Bronchial epithelial cell (primary cell): ENCODE data around the gene KRTAP4-3. TPM values are rescaled to one million over a fixed set of nuclear protein-coding genes. Genes with fewer than 3 reads are reported as not detected.
"Not testable (repeated sequence)": the region's sequence is repeated elsewhere in the genome, so short reads cannot be mapped to it uniquely, and the experiment has no call there.

Experiments
- DNase-seq: peaks from one replicate; pipeline ENCODE4 v3.0.0-alpha.2; 2010; ENCODE audit warnings: low read depth
- FAIRE-seq: peaks from 2 replicates; lab custom pipeline; 2011; peaks lifted over from hg19 to GRCh38; lab: Jason Lieb, UNC
- H3K27me3 ChIP-seq: 2 replicates; pipeline ENCODE4 v1.5.1; 2011; ENCODE audit warnings: low read length; ENCODE audit not compliant: control insufficient read depth, insufficient read depth
- H3K36me3 ChIP-seq: 2 replicates; pipeline ENCODE4 v1.5.1; 2011; ENCODE audit warnings: low read length; ENCODE audit not compliant: control insufficient read depth, insufficient read depth
- H3K4me3 ChIP-seq: 2 replicates; pipeline ENCODE4 v1.5.1; 2011; ENCODE audit warnings: mild to moderate bottlenecking, low read depth, low read length, control low read depth
- total RNA-seq: library from RNA; depleted of rRNA; stranded (reverse); fragments of >200 nt; gene quantifications from 2 replicates; pipeline ENCODE4 v1.2.1, GENCODE V29; 2014
- TF ChIP-seq, protein P1 (sequence below): IDR thresholded peaks from 2 replicates; pipeline ENCODE4 v1.5.1; 2011; ENCODE audit warnings: mild to moderate bottlenecking, moderate library complexity, low read length, control low read depth, inconsistent platforms; ENCODE audit not compliant: insufficient read depth, severe bottlenecking

Gene KRTAP4-3
- total RNA-seq, 1 donor from 2014 or later = not detected

DNA sequence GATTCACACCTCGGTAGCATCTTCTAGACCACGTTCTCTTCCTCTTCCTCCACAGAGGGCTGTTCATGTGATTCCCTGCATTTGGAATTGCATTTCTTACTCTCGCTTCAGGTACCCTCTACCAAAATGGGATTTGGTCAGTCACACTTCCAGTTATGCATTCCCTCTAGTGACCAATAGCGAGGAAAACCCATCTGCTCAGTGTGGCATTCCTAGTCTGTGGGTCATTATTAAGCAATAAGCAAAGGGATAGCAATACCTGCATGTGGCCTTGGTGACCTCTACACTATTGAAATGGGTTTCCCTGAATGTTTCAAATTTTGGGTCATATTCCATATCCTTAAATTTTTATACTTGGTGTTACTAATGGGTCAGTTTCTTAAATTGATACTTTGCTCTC is 18.0 kb downstream of the KRTAP4-3 start:
- FAIRE-seq (no peak), DNase-seq (no peak)
- Histone ChIP-seq H3K27me3 (no peaks in the 10 kb centered on the region), H3K4me3 (no peak overlapping the region), H3K36me3 (no peaks in the 10 kb centered on the region)
- TF ChIP-seq, protein P1, sequence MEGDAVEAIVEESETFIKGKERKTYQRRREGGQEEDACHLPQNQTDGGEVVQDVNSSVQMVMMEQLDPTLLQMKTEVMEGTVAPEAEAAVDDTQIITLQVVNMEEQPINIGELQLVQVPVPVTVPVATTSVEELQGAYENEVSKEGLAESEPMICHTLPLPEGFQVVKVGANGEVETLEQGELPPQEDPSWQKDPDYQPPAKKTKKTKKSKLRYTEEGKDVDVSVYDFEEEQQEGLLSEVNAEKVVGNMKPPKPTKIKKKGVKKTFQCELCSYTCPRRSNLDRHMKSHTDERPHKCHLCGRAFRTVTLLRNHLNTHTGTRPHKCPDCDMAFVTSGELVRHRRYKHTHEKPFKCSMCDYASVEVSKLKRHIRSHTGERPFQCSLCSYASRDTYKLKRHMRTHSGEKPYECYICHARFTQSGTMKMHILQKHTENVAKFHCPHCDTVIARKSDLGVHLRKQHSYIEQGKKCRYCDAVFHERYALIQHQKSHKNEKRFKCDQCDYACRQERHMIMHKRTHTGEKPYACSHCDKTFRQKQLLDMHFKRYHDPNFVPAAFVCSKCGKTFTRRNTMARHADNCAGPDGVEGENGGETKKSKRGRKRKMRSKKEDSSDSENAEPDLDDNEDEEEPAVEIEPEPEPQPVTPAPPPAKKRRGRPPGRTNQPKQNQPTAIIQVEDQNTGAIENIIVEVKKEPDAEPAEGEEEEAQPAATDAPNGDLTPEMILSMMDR = no peak

DNA sequence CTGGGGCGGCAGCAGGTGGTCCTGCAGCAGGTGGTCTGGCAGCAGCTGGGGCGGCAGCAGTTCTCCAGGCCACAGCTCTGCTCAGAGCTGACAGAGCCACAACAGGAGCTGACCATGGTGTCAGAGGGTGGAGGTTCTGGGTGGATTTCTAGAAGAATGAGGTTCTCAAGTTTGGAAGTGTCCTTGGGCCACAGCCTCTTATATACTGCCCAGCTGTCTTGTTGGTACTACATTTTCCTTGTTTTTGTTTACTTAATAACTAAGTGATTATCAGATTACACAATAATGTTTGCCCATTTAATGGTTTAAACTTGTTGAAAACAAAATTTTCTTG is 18.4 kb downstream of the KRTAP4-3 start, which contains the start of gene KRTAP4-5:
Gene KRTAP4-5 (minus strand): TSS at position 174 of the 334 bp plus-strand sequence. CDS start 58 bp downstream, at position 116.
- H3K4me3 ChIP-seq = no peak within 1 kb of the TSS
- TF ChIP-seq, protein P1 = no peak
- no peaks in the 10 kb centered on the region for H3K36me3 ChIP-seq
- DNase-seq (no peak), FAIRE-seq (no peak)
- H3K27me3 ChIP-seq = no peaks in the 10 kb centered on the region

GRCh38 chr17:41148971-41149651 is 18.9 kb downstream of the KRTAP4-3 start:
- not testable (repeated sequence) for DNase-seq, H3K4me3 ChIP-seq, H3K27me3 ChIP-seq, H3K36me3 ChIP-seq
- peak; percentile 36 for FAIRE-seq

DNA sequence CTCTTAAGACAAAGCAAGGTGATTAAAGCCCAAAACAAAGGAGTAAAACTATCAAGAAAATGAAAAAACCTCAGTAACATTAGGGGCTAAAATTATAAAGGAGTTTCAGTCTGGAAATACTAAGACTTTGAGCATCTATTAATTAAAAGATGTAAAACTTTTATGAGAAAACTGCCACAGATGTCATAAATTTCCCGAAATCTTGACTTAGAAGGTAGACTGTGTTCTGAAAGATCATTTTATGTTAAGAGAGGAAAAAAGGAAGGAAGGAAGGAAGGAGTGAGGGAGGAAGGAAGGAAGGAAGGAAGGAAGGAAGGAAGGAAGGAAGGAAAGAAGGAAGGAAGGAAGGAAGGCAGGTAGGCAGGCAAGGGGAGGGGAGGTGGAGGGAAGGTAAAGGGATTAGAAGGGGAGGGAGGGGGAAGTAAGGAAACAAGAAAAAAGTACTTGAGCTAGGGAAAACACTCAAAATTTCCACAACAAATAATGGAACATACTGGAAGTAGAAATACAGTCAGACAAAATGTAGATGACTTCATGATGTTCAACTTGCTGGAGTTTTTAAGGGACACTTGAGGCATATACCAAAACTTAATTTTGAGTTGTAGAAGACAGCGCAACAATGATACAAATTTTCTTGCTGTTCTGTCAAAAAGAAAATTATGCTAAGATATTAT is 20.4 kb downstream of the KRTAP4-3 start:
- DNase-seq (no peak), FAIRE-seq (no peak)
- Histone ChIP-seq H3K36me3 (no peaks in the 10 kb centered on the region), H3K27me3 (no peaks in the 10 kb centered on the region), H3K4me3 (no peak overlapping the region)
- TF ChIP-seq, protein P1 = no peak

DNA sequence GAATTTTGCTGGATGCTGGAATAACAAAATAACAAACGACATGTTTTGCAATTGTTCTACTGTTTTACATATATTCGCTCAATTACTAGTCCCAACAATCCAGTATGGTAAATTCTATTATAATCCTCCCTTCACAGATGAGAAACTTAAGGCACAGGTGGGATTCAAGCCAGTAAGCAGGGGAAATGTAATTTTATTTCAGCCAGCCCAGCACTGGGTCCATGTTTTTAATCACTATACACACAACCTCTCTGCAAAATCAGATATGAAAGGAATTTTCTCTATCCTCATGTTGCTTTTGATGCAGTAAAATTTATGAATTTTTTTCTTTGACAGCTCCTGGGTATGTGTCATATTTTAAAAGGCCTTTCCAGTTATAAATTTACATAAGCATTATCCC is 22.8 kb downstream of the KRTAP4-3 start:
- Histone ChIP-seq H3K4me3 (no peak overlapping the region), H3K36me3 (no peaks in the 10 kb centered on the region), H3K27me3 (no peaks in the 10 kb centered on the region)
- DNase-seq (no peak), FAIRE-seq (no peak)
- TF ChIP-seq, protein P1 = no peak

DNA sequence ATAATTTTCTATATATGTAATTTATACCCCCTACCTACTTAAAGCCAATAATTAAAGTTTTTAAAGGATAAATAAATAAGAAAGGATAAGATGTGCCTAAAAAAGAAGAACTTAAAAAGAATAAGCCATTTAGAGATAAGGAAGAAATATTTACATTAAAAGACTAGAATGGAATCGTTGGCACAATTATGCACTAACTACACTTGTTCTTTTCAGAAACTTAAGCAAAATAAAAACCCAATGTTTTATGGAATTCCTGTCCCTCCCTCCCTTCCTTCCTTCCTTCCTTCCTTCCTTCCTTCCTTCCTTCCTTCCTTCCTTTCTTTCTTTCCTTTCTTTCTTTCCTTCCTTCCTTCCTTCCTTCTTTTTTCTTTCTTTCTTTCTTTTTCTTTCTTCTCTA is 23.2 kb downstream of the KRTAP4-3 start:
- FAIRE-seq (no peak), DNase-seq (no peak)
- H3K4me3 ChIP-seq = no peak overlapping the region
- TF ChIP-seq, protein P1 = no peak
- H3K36me3 ChIP-seq = no peaks in the 10 kb centered on the region
- H3K27me3 ChIP-seq = no peaks in the 10 kb centered on the region
